Ecto neural progenitor cell (in vitro differentiated cells): ENCODE results near the gene SLC43A3.

Source experiments
- DNase-seq: peaks from one replicate; pipeline ENCODE4 v3.0.0-alpha.2; 2018; ENCODE audit warnings: low spot score

SLC43A3 gene

DNA sequence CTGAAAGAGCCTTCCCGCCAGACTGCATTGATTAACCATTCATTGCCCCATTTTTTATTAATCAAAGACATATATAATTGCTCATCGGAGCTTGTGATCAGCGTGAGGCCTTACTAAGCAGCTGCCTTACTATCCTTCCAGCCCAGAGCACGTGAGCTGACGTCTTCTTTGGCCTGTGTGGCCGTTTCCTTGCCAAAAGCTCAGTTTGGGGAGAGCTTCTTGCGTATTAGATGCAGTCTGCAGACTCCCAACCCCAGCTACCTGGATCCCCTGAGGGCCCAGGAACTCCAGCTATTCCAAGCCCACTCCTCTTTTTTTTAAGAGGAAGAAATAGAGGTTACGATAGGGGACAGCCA, 784 bp upstream of the SLC43A3 start:
- DNase-seq = no peak

GRCh38 chr11:57426439-57426928, 437 bp downstream of the SLC43A3 start:
- no peak for DNase-seq

- DNase-seq = no peak
These were observed 1.1 kb downstream of the SLC43A3 start for GRCh38 chr11:57425565-57426438.

GRCh38 chr11:57424792-57425564, 1.9 kb downstream of the SLC43A3 start:
- no peak for DNase-seq

GRCh38 chr11:57424137-57424791, 2.7 kb downstream of the SLC43A3 start:
- no peak for DNase-seq

DNA sequence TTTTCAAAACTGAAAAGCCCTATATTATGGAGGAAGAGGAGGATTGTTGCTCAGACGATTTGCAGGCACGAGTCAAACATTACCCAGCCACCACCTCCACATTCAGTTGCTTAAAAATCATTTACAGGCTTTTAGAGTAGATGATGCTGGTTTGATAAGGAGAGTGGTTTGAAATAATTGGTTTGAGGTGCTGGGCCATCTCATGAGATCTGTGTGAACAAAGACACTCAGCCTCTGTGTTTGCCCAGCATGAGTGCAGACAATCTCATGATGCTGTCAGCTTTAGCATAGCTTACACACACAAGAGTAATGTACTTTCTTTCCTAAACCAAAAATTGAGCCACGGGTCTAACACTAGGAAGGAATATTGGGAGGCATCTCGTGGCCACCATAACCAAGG, 4.3 kb downstream of the SLC43A3 start:
- DNase-seq = no peak

DNA sequence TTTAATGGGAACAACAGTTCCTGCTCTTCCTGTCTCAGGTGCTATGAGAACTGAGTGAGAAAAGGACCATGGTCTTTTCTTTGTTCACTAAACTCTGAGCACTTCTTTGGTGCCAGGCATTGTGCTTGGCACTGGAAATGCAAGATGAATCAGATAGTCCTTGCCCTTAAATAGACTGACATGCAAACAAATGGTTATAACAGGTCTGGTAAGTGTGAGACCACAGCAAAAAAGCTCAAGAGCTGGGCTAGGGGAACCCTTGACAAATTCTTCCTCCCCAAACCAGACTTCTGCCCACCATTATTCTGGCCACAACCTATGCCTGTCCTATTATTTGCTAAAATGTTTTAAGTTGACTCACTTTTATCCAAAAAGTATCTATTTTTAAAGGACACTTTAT, 5.1 kb downstream of the SLC43A3 start:
- DNase-seq = no peak

DNA sequence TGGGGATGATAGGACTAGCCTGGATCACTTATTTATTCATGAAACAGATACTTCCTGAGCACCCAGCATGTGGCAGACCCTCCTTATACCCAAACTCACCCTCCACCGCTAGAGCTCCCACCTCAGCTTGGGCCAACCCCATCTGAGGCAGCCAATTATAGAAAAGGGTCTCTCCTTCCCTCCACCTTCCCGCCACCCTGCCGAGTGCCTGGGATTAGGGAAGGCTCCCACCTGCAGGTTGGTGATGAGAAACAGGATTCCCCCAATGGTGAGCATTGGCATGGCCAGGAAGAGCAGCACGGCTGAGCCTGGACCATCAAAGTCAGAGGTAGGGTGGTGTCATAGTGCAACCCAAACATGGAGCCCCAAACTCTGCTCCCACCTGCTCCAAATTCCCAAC, 5.9 kb downstream of the SLC43A3 start:
- DNase-seq = no peak

DNA sequence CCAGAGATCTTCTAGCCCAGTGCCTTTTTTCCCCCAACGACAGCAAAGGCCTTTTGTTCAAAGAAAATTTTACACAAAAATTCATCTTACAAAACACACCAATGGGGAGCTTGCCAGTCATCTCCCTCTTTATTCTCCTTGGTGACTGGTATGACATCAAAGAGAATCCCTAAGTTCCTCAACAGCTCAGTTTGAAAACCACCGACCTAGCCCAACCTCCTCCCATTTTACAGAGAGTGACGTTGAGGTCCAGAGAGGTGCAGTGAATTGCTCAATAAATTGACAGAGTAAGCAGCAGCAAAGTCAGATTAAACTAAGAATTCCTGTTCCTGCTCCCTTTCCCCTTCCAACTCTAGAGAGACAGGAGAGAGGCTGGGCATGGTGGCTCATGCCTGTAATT, 7.8 kb downstream of the SLC43A3 start:
- no peak for DNase-seq

GRCh38 chr11:57418131-57418530, 8.8 kb downstream of the SLC43A3 start:
- no peak for DNase-seq

DNA sequence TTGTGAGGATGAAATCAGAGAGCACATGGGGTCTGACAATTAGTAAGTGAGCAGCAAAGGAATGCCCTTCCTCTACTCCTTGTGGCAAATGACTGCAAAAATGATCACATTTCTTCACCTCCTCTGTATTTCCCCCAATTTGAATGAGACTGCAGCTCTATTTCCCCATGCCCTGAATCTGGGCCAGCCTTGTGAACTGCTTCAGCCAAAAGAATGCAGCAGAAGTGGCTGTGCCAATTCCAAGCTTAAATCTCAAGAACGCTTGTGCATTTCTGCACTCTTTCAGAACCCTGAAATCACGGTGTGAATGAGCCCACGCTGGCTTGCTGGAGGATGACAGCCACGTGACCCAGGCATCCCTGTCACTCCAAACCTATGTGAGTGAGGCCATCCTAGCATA, 9.9 kb downstream of the SLC43A3 start:
- DNase-seq = no peak

- DNase-seq = no peak
These were observed 10.5 kb downstream of the SLC43A3 start for GRCh38 chr11:57416436-57416835.

DNA sequence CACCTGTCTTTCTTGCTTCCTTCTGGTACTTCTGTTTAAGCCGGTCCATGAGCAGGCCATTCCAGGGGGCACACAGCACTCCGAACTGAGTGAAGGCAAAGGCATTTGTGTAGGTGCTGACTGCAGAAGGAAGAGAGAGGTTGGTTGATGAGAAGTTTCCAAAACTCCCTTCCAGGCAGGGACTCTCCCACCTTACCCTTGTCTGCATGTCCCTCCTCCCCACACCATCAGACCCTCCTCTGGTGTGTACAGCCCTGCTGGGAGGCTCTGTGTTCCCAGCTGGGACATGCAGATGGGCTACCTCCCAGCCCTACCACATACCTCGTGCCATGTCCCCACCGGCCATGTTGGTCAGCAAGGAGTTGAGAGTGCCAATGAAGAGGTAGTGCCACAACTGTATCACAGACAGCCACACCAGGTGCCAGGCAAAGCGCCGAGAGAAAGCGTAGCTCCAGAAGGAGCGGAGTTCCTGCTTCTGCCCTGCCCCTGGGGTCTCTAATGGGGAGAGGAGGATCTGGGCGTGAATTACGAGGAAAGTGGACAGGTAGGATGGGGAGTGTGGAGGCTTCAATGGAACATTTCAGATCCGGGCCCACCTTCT, 12.2 kb downstream of the SLC43A3 start:
- no peak for DNase-seq

GRCh38 chr11:57413681-57414080, 13.2 kb downstream of the SLC43A3 start:
- no peak for DNase-seq

DNA sequence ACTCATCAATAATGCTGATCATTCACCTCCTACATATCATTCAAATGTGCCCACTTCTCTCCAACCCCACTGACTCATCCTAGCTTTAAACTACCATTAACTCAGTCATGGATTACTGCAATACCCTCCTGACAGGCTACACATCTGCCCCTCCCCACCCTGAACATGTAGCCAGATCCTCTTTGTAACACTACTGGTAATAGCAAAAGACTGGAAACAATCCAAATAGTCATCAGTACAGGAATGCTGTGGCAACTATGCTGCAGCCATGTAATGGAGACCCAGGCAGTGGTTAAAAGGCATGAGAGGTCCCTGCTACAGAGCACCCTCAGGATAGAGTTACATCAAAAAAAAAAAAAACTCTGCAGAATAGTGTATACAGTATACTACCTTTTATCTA, 16.6 kb downstream of the SLC43A3 start:
- no peak for DNase-seq

- no peak for DNase-seq
These were observed 17.4 kb downstream of the SLC43A3 start for GRCh38 chr11:57409321-57410100.

DNA sequence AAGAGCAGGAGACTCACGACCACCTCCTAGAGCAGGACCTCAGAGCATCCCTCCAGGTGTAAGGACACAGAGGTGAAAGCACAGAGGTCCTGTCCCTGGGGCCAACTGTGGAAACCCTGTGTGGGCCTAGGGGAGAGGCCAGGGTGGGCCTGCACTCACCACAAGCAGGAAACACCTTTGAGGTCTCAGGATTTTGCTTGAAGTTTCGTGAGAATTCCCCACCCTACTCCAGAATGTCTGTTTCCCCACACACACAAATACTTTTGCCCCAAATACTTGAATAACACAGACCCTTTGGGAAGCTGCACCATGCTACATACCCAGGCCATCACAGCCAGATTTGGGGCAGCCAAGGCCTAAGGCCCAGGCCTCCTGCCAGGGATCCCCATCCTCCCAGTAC, 18.1 kb downstream of the SLC43A3 start:
- DNase-seq = no peak

DNA sequence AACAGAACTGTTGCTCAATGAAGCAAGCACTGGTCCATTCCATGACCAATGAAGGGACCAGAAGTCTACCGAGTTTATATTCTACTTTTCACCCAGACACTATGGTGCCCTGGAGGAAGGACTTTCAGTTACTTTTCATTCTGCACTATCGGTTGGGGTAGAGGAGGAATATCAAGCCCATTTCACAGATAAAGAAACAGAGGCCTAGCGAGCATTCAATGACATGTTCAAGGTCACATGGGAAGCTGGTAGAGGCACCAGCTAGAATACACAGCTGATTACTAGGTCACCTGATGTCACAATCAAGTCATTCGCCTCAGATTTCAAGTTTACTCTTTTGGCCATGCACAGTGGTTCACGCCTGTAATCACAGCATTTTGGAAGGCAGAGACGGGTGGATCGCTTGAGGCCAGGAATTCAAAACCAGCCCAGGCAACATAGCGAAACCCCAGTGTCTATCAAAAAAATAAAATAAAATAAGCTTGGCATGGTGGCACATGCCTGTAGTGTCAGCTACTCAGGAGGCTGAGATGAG, 18.9 kb downstream of the SLC43A3 start:
- DNase-seq = no peak

DNA sequence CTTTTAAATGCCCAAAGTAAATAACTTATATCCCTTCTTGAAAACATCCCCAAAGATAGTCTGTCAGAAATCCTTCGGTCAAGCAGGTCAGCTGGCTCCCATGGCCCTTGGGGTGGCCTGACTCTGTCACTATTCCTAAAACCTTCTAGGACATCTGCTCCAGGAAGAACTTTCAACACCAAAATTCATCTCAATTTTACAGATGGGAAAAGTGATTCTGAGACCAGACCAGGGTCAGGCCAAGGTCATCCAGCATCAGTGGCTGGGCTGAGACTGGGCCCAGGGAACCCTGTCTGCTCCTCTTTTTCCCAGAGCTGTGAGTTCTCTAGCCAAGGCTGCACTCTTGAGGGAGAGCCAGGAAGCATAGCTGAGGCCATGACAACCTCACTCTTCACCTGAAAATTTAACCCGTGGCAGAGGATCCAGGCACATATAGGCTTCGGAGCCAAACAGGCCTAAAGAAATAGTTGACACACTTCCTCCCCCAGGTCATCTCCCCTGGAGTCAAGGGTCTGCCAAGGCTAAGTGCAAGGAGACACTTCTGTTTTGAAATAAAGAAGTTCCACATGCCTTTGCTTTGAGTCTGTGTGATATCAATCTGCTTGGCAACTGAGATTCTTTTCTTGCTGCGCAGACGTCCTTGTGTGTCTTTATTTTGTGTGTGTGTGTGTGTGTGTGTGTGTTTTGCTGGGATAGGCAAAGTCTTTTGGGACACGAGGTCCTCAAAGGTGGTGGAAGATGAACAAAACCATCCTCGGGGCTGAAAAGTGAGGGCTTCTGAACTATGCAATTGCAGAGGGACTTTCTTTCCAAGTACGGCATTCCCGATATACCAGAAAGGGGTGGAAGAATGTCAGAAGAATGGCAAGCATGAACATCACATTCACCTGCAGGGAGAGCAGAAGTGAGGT, 19.7 kb downstream of the SLC43A3 start:
- no peak for DNase-seq

DNA sequence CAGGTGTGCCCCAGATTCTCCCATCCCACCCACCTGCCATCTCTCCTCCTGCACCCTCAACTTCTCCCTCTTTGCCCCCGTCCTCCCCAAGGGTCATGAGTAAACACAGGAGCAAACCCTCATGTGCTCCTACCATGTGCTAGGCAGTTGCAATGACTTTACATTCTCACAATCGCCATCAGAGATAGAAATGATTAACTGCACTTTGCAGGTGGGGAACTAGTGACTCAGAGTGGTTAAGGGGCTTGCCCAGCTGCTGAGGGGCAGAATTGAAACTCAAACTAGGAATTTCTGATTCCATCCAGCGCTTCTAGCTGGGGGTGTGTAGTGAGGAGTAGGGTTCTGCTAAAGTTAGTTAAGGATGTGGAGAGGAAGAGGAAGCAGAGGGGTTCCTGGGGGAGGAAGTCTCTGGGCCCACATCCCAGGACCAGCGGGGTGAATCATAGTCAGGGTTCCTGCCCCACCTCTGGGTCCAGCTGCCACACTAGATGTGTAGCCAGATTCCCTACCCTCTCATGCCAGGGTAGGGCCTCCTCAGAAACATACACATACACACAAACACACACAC, 20.5 kb downstream of the SLC43A3 start:
- DNase-seq = no peak
